Immature natural killer cell (primary cell): Measurements from ENCODE around the gene ERCC5. TPM values are rescaled to one million over a fixed set of nuclear protein-coding genes. Genes with fewer than 3 reads are reported as not detected.
A peak's percentile ranks its signal among the peaks of the same experiment; 100 is the strongest.

Experiments
- DNase-seq, 3 donors: peaks; one replicate each; pipeline ENCODE4 v3.0.0; 2022; ENCODE audit warnings: mixed read lengths in 1 of 3
- H3K27ac Mint-ChIP-seq, 6 donors: one replicate each; pipeline ENCODE4 v1.8.0; 2020; ENCODE audit warnings: mixed read lengths in 6 of 6, mild to moderate bottlenecking in 5 of 6, inconsistent platforms in 4 of 6, moderate library complexity in 3 of 6
- H3K27me3 Mint-ChIP-seq, 3 donors: one replicate each; pipeline ENCODE4 v1.8.0; 2020 to 2021; ENCODE audit warnings: low read depth in 3 of 3, mild to moderate bottlenecking in 3 of 3, mixed read lengths in 3 of 3, moderate library complexity in 3 of 3, inconsistent platforms in 1 of 3
- H3K36me3 Mint-ChIP-seq, 3 donors: one replicate each; pipeline ENCODE4 v1.8.0; 2020; ENCODE audit warnings: mixed read lengths in 3 of 3, inconsistent platforms in 2 of 3, mild to moderate bottlenecking in 2 of 3
- H3K4me1 Mint-ChIP-seq, 2 donors: one replicate each; pipeline ENCODE4 v1.8.0; 2020; ENCODE audit warnings: inconsistent platforms in 2 of 2, mild to moderate bottlenecking in 2 of 2, mixed read lengths in 2 of 2, moderate library complexity in 1 of 2
- H3K4me3 Mint-ChIP-seq, 5 donors: one replicate each; pipeline ENCODE4 v1.8.0; 2020; ENCODE audit warnings: mild to moderate bottlenecking in 5 of 5, mixed read lengths in 5 of 5, inconsistent platforms in 3 of 5, moderate library complexity in 3 of 5
- H3K9me3 Mint-ChIP-seq, 6 donors: one replicate each; pipeline ENCODE4 v1.8.0; 2020; ENCODE audit warnings: mild to moderate bottlenecking in 6 of 6, mixed read lengths in 6 of 6, inconsistent platforms in 4 of 6, moderate library complexity in 3 of 6
- polyA plus RNA-seq, 3 donors: library from polyadenylated mRNA; unstranded; fragments of 300-500 nt; fragmentation: Illumina TruSeq; gene quantifications; one replicate each; pipeline ENCODE4 v1.2.3, GENCODE V29; 2021

Gene ERCC5
- 10 to 100 TPM; 24.2 to 67.6 (median 36.3) TPM for polyA plus RNA-seq

GRCh38 chr13:102845630-102846260 is at the start of gene ERCC5:
ERCC5 (plus strand) TSS chr13:102846032; CDS start chr13:102846267, 235 bp downstream.
- peaks cover 0 to 9% (median 4%) of the 10 kb centered on the region in 3 donors for H3K36me3 Mint-ChIP-seq
- H3K4me1 Mint-ChIP-seq = peaks cover 42 to 55% of the 10 kb centered on the region in 2 donors
- H3K27me3 Mint-ChIP-seq = peaks cover 9 to 20% (median 14%) of the 10 kb centered on the region in 3 donors
- peak; percentile 98 for DNase-seq
- H3K9me3 Mint-ChIP-seq = no peaks in the 10 kb centered on the region
- H3K4me3 Mint-ChIP-seq = peak within 1 kb of the TSS; percentile 92 to 100 (median 99)
- peak within 1 kb of the TSS; percentile 97 to 99 (median 99) for H3K27ac Mint-ChIP-seq

DNA sequence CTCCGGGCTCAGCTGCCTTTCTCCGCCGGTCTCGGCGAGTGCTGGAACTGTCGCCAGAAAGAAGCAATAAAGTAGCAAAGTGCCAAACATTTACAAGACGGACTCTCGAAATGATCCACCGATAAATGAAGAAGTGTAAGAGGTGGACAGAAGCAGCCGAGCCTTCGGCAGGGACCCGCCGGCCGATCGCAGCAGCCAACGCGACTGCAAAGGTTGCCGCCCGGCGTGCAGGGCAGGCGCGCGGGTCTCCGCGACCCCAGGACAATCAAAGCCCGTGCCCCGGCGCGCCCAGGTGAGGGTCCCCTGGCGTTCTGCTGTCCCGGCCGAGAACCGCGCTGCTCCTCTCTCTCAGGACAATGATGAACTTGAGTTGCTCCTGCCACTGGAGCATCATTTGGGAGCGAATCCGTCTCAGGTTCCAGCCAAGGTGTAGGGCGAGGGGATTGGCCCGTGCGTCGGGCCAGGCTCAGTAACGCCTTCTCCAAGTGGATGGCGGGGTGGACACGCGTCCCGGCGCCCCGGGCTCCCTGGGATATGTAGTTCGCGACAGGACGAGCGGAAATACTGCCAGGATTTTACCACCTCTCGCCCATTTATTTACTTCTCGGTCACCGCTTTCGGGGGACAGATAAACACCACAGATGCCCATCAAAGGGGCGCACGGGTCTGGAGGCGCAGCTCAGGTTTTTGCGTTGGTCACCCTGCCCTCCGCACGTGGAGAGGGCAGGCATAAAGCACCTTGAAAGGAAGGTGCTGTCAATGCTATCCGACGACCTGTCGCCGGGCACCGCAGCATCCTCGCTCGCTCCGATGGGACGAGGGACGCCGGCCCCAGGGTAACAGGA is 47.0 kb upstream of the ERCC5 start, which contains the start of the genes BIVM and POGLUT2:
Gene BIVM (plus strand): TSS at position 539 of the 845 bp plus-strand sequence. CDS start 8,149 bp downstream, outside the sequence.
Gene POGLUT2 (minus strand): TSS at position 396 of the 845 bp plus-strand sequence. CDS start 306 bp downstream, at position 90.
- peaks cover 28 to 35% of the 10 kb centered on the region in 2 donors for H3K4me1 Mint-ChIP-seq
- H3K27ac Mint-ChIP-seq = peak within 1 kb of the TSS in 5 of 6 donors; percentile 57 to 90 (median 80)
- peaks cover 2 to 6% (median 3%) of the 10 kb centered on the region in 3 donors for H3K27me3 Mint-ChIP-seq
- peak within 1 kb of the TSS; percentile 91 to 94 (median 92) for H3K4me3 Mint-ChIP-seq
- no peaks in the 10 kb centered on the region for H3K36me3 Mint-ChIP-seq
- H3K9me3 Mint-ChIP-seq = peaks cover 0 to 1% (median 0%) of the 10 kb centered on the region in 6 donors
- peak; percentile 66 to 71 (median 66) for DNase-seq

DNA sequence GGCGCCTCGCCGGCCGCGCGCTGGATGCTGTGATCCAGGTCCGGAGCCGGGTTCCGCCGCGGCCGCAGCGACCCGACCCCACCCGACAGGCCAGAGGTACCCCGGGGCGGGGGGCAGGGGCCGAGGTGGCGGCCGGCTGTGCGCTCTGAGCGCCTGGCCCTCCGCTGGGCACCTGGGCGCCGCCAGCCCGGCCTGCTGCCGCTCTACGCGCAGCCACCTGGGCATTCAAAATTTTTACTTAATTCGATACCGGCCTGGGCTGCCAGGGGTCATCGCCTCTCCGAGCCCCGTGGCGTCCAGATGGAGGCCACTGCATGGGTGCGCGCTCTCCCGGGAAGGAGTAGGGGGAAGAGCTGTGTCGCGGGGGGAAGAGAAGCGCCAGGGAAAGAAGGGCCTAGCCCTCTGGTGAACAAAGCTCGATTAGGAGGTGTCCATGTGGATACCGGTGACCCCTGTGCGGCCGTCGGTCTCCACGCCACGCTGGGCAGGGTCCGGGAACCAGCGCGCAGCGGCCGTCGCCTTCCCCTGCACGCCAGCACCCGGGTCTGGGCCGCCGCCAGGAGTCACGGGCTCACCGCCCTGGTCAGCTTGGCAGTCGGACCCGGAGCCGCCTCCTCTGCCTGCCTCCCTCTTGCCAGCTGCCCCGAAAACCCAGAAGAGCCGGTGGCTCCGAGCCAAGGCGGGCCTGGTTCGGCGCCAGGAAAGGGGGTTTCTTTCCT is 46.2 kb upstream of the ERCC5 start:
- Mint-ChIP-seq H3K27me3 (peaks cover 2 to 6% (median 3%) of the 10 kb centered on the region in 3 donors), H3K4me1 (peaks cover 28 to 36% of the 10 kb centered on the region in 2 donors), H3K27ac (peak overlapping the region in 5 of 6 donors; percentile 23 to 80 (median 72)), H3K9me3 (no peaks in the 10 kb centered on the region), H3K4me3 (peak overlapping the region; percentile 91 to 94 (median 92)), H3K36me3 (no peaks in the 10 kb centered on the region)
- DNase-seq = peak in 1 of 3 donors; percentile 23

DNA sequence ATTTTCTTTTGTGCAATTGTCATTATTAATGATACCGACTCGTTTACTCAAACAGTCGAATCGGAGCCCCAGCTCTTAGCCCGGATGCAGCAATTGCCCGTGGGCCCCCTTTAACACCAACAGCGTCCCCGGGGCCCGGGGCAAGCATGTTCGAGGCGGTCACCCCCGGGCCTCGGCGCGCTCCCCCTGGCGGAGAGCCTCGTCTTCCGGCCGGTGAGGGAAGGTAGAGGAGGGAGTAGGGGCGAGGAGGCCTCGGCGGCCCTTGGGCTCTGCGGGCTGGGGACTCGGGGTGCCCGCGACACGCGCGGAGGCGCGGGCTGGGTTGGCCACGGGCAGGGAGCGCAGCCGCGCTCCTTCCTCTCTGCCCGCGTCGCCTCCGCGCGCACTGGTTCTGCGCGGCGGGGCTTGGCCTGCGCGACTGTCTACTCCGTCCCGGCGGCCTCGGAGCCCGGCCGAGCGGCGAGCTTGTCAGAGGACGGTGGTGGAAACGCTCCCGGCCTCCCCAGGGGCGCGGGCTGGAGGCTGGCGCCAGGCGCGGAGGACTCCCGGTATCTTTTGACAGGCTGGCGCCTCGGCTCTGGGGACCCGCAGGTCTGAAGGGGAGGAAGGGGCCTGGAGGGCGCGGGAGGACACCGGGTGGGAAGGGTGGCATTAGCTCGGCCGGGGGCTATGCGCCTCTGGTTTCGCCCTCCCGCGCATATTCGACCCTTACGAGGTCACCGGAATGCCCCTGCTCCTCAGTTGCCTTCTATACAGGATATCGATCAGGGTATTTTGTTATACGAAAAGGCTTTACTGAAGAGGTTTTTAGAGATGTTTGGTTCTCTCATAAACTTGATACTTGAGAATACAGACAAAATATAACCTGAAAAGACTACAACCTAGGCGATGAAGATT is 45.4 kb upstream of the ERCC5 start:
- Mint-ChIP-seq H3K27me3 (peaks cover 2 to 6% (median 3%) of the 10 kb centered on the region in 3 donors), H3K4me1 (peaks cover 28 to 44% of the 10 kb centered on the region in 2 donors), H3K9me3 (no peaks in the 10 kb centered on the region), H3K27ac (peak overlapping the region; percentile 17 to 88 (median 72)), H3K4me3 (peak overlapping the region; percentile 91 to 92 (median 91)), H3K36me3 (no peaks in the 10 kb centered on the region)
- DNase-seq = peak; percentile 85 to 88 (median 87)

DNA sequence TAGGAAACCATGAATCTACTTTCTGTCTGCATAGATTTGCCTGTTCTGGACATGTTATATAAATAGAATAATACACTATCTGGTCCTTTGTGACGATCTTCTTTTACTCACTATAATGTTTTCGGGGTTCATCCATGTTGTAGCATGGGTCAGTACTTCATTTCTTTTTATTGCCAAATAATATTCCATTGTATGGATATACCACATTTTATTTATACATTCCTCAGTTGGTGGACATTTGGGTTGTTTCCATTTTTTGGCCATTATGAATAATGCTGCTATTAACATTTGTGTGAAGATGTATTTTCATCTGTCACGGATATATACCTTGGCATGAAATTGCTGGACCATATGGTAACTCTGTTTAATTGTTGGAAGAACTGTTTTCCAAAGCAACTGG is 40.2 kb upstream of the ERCC5 start:
- H3K4me3 Mint-ChIP-seq = no peak overlapping the region
- no peak overlapping the region for H3K27ac Mint-ChIP-seq
- peaks cover 4% of the 10 kb centered on the region in 3 donors for H3K36me3 Mint-ChIP-seq
- no peaks in the 10 kb centered on the region for H3K9me3 Mint-ChIP-seq
- peaks cover 20 to 46% of the 10 kb centered on the region in 2 donors for H3K4me1 Mint-ChIP-seq
- H3K27me3 Mint-ChIP-seq = no peaks in the 10 kb centered on the region
- DNase-seq = no peak

DNA sequence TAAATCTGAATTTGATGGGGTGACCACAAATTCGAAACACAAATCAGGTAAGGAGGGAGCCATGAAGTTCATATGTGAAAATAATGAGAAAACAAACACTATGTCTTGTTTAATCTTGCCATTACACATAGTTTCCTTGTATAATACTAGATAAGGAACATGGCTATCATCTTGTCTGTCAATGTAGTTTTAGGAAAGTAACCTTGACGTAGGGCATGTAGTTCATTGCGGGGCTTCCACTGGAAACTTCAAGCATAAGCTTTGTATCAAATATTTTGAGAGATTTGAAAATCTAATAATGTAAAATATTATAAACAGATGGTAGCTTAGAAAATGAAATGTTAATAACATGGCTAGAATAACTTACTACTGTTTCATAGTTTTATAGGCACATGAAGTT is 38.1 kb upstream of the ERCC5 start:
- Mint-ChIP-seq H3K27ac (no peak overlapping the region), H3K9me3 (peaks cover 0 to 6% (median 3%) of the 10 kb centered on the region in 6 donors), H3K4me1 (peaks cover 8 to 39% of the 10 kb centered on the region in 2 donors)

GRCh38 chr13:102812611-102813287 is 33.1 kb upstream of the ERCC5 start:
- Mint-ChIP-seq H3K27ac (no peak overlapping the region), H3K36me3 (peaks cover 23 to 30% (median 25%) of the 10 kb centered on the region in 3 donors), H3K4me3 (no peak overlapping the region), H3K9me3 (peaks cover 0 to 6% (median 3%) of the 10 kb centered on the region in 6 donors), H3K4me1 (peaks cover 8 to 34% of the 10 kb centered on the region in 2 donors), H3K27me3 (peaks cover 0 to 2% (median 0%) of the 10 kb centered on the region in 3 donors)
- no peak for DNase-seq

More for the DNA sequence above, 38.1 kb upstream of the ERCC5 start:
- no peaks in the 10 kb centered on the region for H3K27me3 Mint-ChIP-seq
- no peak for DNase-seq
- H3K36me3 Mint-ChIP-seq = peaks cover 9 to 16% (median 13%) of the 10 kb centered on the region in 3 donors
- H3K4me3 Mint-ChIP-seq = no peak overlapping the region

DNA sequence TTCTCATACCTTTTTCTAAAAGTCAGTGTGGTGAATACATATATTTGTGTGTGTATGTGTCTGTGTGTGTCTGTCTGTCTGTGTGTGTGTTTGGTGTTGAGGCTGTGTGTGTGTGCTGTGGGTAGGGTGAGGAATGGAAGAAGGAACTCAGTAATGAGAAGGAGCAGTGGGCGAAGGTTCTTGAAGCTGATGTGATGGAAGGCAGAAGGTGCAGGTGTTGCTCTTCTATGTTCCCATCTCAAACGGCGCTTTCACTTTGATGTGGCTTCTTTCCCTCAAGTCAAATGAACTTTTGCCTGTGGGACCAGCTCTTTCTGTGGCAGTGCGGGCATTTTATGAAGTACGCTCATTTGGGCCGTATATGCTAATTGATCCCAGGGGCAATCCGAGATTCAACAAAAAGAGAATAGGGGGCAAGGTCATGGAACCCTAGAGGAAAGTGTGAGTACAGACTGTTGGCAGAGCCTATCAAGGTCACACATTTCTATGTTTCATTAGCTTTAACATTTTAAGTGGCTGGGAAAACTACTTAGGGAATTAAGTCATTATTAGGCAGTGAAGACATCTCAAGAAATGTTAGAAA is 31.7 kb upstream of the ERCC5 start:
- H3K9me3 Mint-ChIP-seq = peaks cover 0 to 6% (median 3%) of the 10 kb centered on the region in 6 donors
- H3K36me3 Mint-ChIP-seq = peaks cover 25 to 35% (median 25%) of the 10 kb centered on the region in 3 donors
- no peak overlapping the region for H3K4me3 Mint-ChIP-seq
- peak overlapping the region in 2 of 6 donors; percentile 21 to 64 for H3K27ac Mint-ChIP-seq
- no peak for DNase-seq
- H3K4me1 Mint-ChIP-seq = peaks cover 6 to 23% of the 10 kb centered on the region in 2 donors
- peaks cover 0 to 2% (median 0%) of the 10 kb centered on the region in 3 donors for H3K27me3 Mint-ChIP-seq

GRCh38 chr13:102814793-102815192 is 31.0 kb upstream of the ERCC5 start:
- peaks cover 0 to 6% (median 3%) of the 10 kb centered on the region in 6 donors for H3K9me3 Mint-ChIP-seq
- no peak overlapping the region for H3K27ac Mint-ChIP-seq
- H3K27me3 Mint-ChIP-seq = peaks cover 0 to 2% (median 0%) of the 10 kb centered on the region in 3 donors
- peaks cover 26 to 40% (median 31%) of the 10 kb centered on the region in 3 donors for H3K36me3 Mint-ChIP-seq
- no peak overlapping the region for H3K4me3 Mint-ChIP-seq
- H3K4me1 Mint-ChIP-seq = peaks cover 6 to 20% of the 10 kb centered on the region in 2 donors
- DNase-seq = no peak

GRCh38 chr13:102815788-102816187 is 30.0 kb upstream of the ERCC5 start:
- Mint-ChIP-seq H3K36me3 (peaks cover 28 to 37% (median 33%) of the 10 kb centered on the region in 3 donors), H3K4me3 (no peak overlapping the region), H3K9me3 (peaks cover 0 to 6% (median 3%) of the 10 kb centered on the region in 6 donors), H3K27ac (no peak overlapping the region), H3K4me1 (peaks cover 6 to 16% of the 10 kb centered on the region in 2 donors), H3K27me3 (peaks cover 0 to 2% (median 0%) of the 10 kb centered on the region in 3 donors)
- DNase-seq = no peak

DNA sequence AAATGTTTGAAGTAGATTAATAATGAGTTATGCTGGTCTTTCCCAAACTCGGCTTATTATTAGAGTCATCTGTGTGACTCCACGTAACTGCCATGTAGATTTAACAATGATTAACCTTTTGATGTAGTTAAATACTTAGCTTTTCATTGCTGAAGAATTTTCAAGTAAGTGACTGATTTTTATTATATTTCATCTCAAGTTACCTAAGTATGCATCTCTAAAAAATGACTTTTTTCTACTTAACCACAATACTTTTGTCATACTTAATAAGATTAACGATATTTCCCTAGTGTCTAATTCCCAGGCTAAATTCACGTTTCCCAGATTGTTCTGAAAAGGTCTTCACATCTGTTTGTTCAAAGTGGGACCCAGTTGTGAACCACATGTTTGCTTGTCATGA is 29.1 kb upstream of the ERCC5 start:
- no peak overlapping the region for H3K27ac Mint-ChIP-seq
- H3K4me3 Mint-ChIP-seq = no peak overlapping the region
- H3K9me3 Mint-ChIP-seq = peaks cover 0 to 6% (median 3%) of the 10 kb centered on the region in 6 donors
- H3K27me3 Mint-ChIP-seq = peaks cover 0 to 2% (median 0%) of the 10 kb centered on the region in 3 donors
- DNase-seq = no peak
- H3K36me3 Mint-ChIP-seq = peaks cover 28 to 32% (median 29%) of the 10 kb centered on the region in 3 donors
- peaks cover 6 to 16% of the 10 kb centered on the region in 2 donors for H3K4me1 Mint-ChIP-seq
